SK-N-MC (cell line): ENCODE results near the gene CLCN4.

Experiments used
- DNase-seq: peaks from one replicate; pipeline ENCODE4 v3.0.0-alpha.2; 2011; ENCODE audit warnings: low read depth, low spot score
- H3K27ac ChIP-seq: fragments of 200-600 bp; sonication (generic); 2 replicates; pipeline ENCODE4 v1.5.1; 2016; ENCODE audit warnings: mixed run types
- H3K36me3 ChIP-seq: fragments of 200-600 bp; sonication (generic); 2 replicates; pipeline ENCODE4 v1.6.1; 2017; ENCODE audit warnings: antibody characterized with exemption, low read length, mixed read lengths; ENCODE audit not compliant: insufficient read depth
- H3K4me3 ChIP-seq: fragments of 200-600 bp; sonication (generic); 2 replicates; pipeline ENCODE4 v1.5.1; 2016
- H3K9ac ChIP-seq: fragments of 200-600 bp; sonication (generic); 2 replicates; pipeline ENCODE4 v1.8.0; 2017; ENCODE audit warnings: mixed run types, mixed read lengths; ENCODE audit not compliant: insufficient read length
- H3K9me3 ChIP-seq: fragments of 200-600 bp; sonication (generic); 2 replicates; pipeline ENCODE4 v1.6.1; 2017; ENCODE audit warnings: low read depth, mild to moderate bottlenecking, antibody characterized with exemption, low read length, moderate library complexity, mixed read lengths
- EZH2 ChIP-seq: fragments of 200-600 bp; sonication (generic); IDR thresholded peaks from one replicate; pipeline ENCODE4 v1.6.1; 2017; ENCODE audit warnings: antibody characterized with exemption
- FOXP2 ChIP-seq: optimal IDR thresholded peaks from 2 replicates; pipeline ENCODE3; 2011; ENCODE audit warnings: mild to moderate bottlenecking, moderate library complexity; ENCODE audit not compliant: insufficient read depth; ENCODE audit errors: extremely low read length, control extremely low read depth
- POLR2AphosphoS5 ChIP-seq: IDR thresholded peaks from 2 replicates; pipeline ENCODE4 v1.6.1; 2012; ENCODE audit warnings: mild to moderate bottlenecking, low read depth, low read length, borderline replicate concordance

CLCN4 gene

GRCh38 chrX:10135561-10136399 lies 21.0 kb upstream of the CLCN4 start:
- Histone ChIP-seq H3K27ac (no peak overlapping the region), H3K36me3 (no peaks in the 10 kb centered on the region; the same call in 1 of the 2 replicates), H3K9ac (no peak overlapping the region), H3K4me3 (no peak overlapping the region), H3K9me3 (no peaks in the 10 kb centered on the region)
- DNase-seq: no peak
- no peak for TF ChIP-seq EZH2

GRCh38 chrX:10138726-10139125 lies 18.0 kb upstream of the CLCN4 start:
- no peak overlapping the region for H3K9ac ChIP-seq
- H3K27ac ChIP-seq: no peak overlapping the region
- no peaks in the 10 kb centered on the region; the same call in 1 of the 2 replicates for H3K36me3 ChIP-seq
- no peak overlapping the region for H3K4me3 ChIP-seq
- no peak for DNase-seq
- no peaks in the 10 kb centered on the region for H3K9me3 ChIP-seq
- no peak for TF ChIP-seq POLR2AphosphoS5
- no peak for TF ChIP-seq EZH2
- TF ChIP-seq FOXP2: no peak

GRCh38 chrX:10140264-10140663 lies 16.5 kb upstream of the CLCN4 start:
- no peak for DNase-seq
- no peak overlapping the region for H3K4me3 ChIP-seq
- no peaks in the 10 kb centered on the region for H3K9me3 ChIP-seq
- H3K36me3 ChIP-seq: no peaks in the 10 kb centered on the region; the same call in 1 of the 2 replicates
- no peak overlapping the region for H3K9ac ChIP-seq
- TF ChIP-seq FOXP2: no peak
- TF ChIP-seq EZH2: no peak
- no peak for TF ChIP-seq POLR2AphosphoS5
- H3K27ac ChIP-seq: no peak overlapping the region

- no peak overlapping the region for H3K9ac ChIP-seq
- H3K4me3 ChIP-seq: no peak overlapping the region
- H3K36me3 ChIP-seq: no peaks in the 10 kb centered on the region; the same call in 1 of the 2 replicates
- H3K27ac ChIP-seq: no peak overlapping the region
- no peak for DNase-seq
- no peak for TF ChIP-seq FOXP2
- no peaks in the 10 kb centered on the region for H3K9me3 ChIP-seq
Observed at GRCh38 chrX:10142041-10142599, 14.7 kb upstream of the CLCN4 start.

- H3K9ac ChIP-seq: no peak overlapping the region
- no peaks in the 10 kb centered on the region for H3K9me3 ChIP-seq
- TF ChIP-seq POLR2AphosphoS5 (no peak), FOXP2 (no peak), EZH2 (no peak)
- H3K36me3 ChIP-seq: no peaks in the 10 kb centered on the region; the same call in 1 of the 2 replicates
- no peak for DNase-seq
- no peak overlapping the region for H3K4me3 ChIP-seq
- H3K27ac ChIP-seq: no peak overlapping the region
Observed at GRCh38 chrX:10143071-10143983, 13.4 kb upstream of the CLCN4 start.

- TF ChIP-seq EZH2 (no peak), FOXP2 (no peak), POLR2AphosphoS5 (no peak)
- Histone ChIP-seq H3K4me3 (no peak overlapping the region), H3K9ac (no peak overlapping the region), H3K36me3 (no peaks in the 10 kb centered on the region; the same call in 1 of the 2 replicates), H3K27ac (no peak overlapping the region), H3K9me3 (no peaks in the 10 kb centered on the region)
- no peak for DNase-seq
Observed at GRCh38 chrX:10146346-10146745, 10.4 kb upstream of the CLCN4 start.

GRCh38 chrX:10152086-10152485 lies 4.7 kb upstream of the CLCN4 start:
- Histone ChIP-seq H3K4me3 (no peak overlapping the region), H3K9ac (no peak overlapping the region), H3K9me3 (no peaks in the 10 kb centered on the region), H3K27ac (no peak overlapping the region), H3K36me3 (no peaks in the 10 kb centered on the region)
- DNase-seq: no peak
- no peak for TF ChIP-seq POLR2AphosphoS5
- no peak for TF ChIP-seq EZH2
- no peak for TF ChIP-seq FOXP2

- no peak overlapping the region for H3K9ac ChIP-seq
- no peak for DNase-seq
- H3K4me3 ChIP-seq: no peak overlapping the region
- no peak overlapping the region for H3K27ac ChIP-seq
- TF ChIP-seq POLR2AphosphoS5 (no peak), FOXP2 (no peak), EZH2 (no peak)
- H3K36me3 ChIP-seq: no peaks in the 10 kb centered on the region
- H3K9me3 ChIP-seq: no peaks in the 10 kb centered on the region
Observed at GRCh38 chrX:10155137-10155536, 1.6 kb upstream of the CLCN4 start.

- no peak for TF ChIP-seq POLR2AphosphoS5
- no peak for TF ChIP-seq EZH2
- TF ChIP-seq FOXP2: no peak
- H3K4me3 ChIP-seq: no peak overlapping the region
- no peak overlapping the region for H3K9ac ChIP-seq
- no peak overlapping the region for H3K27ac ChIP-seq
- no peak for DNase-seq
- no peaks in the 10 kb centered on the region for H3K36me3 ChIP-seq
- no peaks in the 10 kb centered on the region for H3K9me3 ChIP-seq
Observed at GRCh38 chrX:10157032-10157341, 212 bp downstream of the CLCN4 start.
